IPS-NIHi11 (cell line): ENCODE results near the gene ANGPTL2.

Experiments used
- DNase-seq: peaks from one replicate; pipeline ENCODE4 v3.0.0; 2012; ENCODE audit warnings: mixed read lengths, low spot score

ANGPTL2 gene

DNA sequence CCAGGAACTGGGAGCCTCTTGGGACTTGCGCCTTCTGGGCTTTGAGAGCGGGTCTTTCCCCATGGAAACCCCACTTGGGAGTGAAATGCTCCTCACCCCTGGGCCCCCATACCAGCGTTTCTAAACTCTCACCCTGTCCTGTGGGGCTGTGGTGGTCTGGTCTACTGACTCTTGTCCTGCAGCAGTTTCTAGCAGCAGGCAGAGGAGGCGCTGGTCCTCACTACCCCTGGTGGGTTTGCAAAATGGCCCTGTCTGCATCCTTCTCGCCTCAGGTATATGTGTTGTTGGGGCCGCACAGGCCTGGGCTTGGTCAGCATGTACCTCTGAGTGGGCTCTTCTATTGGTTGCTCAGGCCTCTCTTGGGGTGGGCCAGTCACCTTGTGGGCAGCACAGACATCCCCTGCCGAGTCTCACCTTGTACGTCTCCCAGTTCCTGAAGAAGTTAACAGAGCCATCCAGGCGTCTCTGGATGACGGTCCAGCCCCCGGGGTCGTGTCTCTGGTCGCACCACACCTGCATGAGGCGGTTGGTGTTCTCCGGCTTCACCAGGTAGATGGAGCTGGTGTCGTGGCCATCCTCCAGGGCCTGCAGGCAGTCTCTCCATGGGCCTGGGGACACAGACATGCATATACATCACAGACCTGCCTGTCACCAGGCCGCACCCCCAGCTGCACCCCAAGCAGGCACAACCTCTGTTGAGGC lies 29.0 kb downstream of the ANGPTL2 start:
- no peak for DNase-seq

DNA sequence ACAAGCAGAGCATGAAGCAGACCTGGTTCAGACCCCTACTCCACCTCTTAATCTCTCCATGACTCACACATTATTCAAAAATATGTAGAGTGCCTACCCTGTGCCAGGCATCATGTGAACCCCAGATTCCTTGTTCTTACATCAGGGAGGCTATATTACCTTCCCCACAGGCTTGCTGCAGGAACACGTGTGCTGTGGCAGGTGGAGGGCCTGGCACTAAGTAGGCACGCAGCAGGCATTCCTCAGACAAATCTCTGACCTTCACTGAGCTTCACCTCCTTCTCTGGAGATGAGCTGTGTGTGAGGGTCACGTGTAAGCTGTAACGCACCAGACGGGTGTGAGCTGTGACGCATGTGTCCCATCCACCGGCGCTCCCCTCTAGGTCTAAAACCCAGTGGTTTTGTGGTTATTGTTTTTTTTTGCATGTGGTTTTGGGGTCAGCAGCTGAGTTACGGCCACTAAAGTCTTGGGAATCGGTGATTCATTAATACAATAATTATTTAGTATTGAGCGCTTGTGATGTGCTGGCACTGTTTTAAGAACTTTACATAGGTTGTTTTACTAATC lies 30.3 kb downstream of the ANGPTL2 start:
- no peak for DNase-seq

DNA sequence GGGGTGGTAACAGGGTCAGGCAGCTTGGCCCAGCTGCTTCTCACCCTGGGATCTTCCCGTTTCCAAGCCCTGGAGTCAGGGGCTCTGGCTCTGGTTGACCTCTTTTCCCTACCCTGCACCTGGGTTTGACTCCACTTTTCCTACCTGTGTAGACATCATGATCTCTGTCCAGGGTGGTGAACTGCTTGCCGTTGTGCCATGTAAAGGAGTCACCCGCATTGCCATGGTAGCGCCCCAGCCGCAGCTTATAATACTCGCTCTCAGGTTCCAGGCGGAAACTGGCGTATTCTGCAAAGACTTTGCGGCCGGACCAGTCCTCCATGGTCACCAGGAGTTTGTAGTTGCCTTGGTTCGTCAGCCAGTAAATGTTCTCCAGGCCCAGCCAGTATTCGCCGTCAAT lies 30.9 kb downstream of the ANGPTL2 start:
- DNase-seq = no peak

DNA sequence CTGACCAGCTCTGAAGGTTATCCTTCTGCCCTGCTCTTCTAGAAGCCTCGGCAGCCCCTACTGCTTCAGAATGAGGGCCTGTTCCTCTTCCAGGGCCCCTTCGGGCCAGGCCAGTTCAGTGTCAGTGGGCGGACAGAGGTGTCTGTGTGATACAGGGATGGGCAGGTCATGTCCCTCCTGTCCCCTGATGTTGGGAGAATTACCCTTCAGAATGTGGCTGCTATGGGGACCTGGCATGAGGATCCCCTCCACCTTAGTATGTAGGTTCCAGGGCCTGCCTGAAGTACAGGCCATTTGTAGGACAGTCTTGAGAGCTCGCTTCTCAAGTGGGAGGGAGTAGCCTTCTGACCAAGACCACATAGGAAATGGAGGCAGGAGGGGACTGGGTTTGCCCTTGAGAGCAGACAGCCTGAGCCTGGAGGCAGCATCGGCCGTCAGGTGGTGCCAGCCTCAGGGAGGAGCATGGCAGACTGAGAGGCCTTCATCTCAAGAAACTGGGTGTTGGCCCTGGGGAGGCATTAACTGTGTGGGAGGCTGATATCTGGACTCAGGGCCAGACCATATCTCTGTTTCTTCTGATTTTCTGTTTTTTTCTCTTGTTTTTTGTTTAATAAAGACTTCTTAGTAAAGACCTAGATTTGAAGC lies 32.0 kb downstream of the ANGPTL2 start:
- no peak for DNase-seq

DNA sequence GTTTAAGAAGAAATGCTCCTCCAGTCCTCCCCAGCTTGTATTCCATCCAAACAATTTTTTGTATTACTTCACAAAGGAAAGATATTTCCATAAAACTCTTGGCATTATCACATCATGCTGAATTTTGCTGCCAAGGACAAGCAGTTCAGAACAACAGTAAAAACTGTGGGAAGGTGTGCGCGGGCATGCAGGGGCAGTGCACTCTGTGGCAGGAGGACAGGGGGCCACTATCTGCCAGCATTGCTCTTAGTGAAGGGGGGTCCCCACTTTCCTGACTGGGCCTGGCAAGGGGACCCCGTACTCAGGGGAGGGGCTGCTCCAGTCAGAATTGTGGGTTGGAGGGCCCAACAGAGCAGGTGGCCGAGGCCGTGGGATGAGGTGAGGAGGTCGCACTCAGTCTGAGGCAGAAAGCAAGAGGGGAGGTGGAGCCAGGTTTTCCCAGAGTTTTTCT lies 32.8 kb downstream of the ANGPTL2 start:
- DNase-seq = no peak

DNA sequence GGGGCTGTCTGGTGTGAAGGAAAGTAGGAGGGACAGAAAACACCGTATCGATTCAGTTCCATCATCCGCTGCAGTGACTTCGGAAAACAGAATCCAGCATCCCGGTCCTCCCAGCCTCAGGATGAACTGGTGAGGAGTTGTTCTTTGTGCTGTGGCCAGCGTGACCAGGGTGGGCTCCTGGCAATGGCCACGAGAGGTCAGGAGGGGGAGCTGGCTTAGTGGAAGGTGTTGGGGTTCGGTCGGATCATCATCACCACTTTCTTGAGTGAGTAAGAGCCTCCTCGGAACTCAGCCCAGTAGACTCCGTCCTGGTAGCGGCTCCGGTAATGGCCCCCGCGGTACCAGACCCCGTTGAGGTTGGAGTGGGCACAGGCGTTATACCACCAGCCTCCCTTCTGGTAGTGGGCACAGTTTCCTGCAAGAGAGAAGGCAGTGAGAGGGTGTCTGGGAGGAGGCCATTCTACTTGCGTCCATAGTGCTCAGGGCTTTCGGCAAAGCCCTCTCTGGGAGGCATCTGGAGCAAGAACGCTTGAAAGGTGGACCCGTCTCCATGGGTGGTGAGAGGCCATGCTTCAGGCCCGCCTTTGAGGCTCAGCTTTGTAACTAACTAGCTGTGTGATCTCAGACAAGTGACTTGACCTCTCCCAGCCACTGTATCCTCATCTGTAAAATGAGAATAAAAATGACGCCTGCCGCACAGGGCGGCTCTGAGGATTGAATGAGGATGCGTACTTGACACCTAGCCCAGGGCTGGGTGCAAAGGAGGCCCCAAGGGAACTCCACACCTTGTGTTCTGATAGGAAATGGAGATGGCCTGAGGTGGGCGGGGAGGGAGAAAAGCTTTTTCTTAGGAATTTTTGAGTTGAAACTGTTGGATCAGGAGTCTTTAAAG lies 33.5 kb downstream of the ANGPTL2 start:
- no peak for DNase-seq

DNA sequence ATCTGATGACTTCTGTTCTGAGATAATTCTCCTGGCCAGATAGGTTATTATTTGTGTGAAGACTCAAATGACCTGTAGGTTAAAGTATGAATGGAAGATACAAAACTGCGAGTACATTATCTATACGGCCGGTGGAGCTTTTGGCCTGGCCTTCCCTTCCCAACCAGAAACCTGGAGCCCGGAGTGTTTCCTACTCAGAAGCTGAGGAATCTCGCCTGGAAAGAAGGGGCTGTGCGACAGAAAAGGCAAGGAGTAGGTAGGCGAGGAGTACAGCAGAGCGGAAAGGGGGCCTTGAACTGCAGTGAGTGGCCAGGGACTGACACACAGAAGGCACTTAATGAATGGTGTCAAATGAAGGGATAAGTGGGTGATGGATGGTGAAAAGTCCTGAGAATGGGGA lies 34.6 kb downstream of the ANGPTL2 start:
- DNase-seq = no peak

DNA sequence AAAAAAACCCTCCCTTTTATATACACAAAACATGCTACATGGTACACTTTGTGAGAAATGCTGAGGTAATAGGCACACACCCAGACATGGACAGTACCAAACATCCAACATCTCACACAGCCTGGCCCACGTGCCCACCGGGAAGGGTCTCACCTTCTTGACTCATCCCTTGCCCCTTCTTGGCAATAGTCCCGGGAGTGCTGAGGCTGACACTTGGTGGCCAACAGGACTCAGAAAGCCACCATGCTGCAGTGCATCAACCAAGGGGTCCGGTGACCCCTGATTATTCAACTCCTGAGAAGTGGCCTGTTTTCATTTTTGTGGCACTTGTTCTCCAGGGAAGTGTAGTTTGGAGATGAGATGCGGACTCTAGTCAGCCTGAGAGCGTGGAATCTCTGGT lies 35.0 kb downstream of the ANGPTL2 start:
- no peak for DNase-seq

DNA sequence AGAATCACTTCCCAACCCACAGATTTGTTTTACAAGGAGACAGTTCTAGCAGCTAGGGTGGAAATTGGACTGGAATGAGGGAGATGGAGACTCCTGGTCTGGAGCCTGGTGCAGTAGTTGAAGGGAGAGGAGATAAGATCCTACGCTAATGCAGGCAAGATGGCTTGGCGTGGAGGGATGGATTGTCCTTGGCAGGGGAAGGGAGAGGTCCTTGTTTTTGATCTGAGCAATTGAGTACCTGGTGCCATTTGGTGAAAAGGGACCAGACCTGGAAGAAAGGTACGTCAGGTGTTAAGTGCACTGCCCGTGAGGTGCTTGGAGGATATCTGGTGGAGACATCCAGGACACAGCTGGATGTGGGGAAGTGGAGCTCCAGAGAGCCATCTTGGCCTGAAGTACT lies 35.7 kb downstream of the ANGPTL2 start:
- DNase-seq = no peak

DNA sequence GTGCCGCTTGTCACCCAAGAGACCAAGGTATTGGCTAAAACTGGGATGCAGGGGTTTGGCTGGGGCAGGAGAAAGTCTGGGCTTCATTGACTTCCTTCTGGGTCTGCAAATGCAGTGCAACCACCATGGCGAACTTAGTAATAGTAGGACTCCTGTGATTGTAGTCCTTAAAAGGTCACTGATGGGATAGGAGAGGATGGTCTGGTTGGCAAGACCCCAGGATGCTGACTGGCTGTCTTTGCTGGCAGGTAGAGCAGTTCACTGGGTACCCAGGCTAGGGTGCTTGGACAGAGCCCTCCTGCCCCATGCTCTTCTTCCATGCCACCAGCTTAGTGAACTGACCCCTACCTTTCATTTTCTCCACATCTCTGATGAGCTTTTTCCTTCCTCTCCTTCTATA lies 37.2 kb downstream of the ANGPTL2 start:
- DNase-seq = no peak

DNA sequence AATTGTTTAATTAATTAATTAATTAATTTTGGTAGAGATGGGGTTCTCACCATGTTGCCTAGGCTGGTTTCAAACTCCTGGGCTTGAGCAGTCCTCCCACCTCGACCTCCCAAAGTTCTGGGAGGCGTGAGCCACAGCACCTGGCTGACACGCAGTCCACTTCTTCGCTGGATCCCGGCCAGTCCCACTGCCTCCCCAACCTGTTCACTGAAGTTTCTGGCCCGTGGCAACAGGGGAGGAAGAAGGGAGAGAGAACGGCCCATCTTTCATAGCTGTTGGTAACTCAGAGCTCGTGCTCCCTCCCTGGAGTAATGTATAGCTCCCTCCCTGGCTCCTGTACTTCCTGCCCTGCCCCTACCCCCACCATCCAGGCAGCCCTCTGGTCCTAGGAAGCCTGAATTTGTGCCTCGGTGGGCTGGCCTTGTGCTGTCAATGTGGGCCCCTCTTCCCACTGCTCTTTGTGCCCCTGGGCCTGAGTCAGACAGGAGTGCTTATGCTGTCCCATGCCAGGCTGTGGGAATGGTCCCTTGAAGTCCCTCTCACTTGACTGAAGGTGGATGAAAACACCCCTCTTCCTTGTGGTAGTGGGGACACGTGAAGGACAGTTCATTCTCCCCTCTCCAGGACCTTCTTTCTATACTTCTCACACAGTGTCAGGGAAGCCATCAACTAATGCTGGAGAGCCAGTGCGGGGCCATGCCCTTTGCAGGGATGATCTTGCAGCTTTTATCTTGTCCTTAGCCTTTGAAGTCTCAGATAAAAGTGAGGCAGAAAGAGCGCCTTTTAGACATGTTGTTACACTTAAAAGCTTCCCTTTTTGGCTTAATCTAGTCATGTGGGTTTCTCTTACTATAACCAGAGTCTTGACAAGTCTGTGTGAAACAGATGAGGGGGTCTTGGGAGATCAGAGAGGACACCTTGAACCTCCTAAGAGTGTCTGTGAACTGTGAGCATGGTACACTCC lies 38.1 kb downstream of the ANGPTL2 start:
- no peak for DNase-seq

DNA sequence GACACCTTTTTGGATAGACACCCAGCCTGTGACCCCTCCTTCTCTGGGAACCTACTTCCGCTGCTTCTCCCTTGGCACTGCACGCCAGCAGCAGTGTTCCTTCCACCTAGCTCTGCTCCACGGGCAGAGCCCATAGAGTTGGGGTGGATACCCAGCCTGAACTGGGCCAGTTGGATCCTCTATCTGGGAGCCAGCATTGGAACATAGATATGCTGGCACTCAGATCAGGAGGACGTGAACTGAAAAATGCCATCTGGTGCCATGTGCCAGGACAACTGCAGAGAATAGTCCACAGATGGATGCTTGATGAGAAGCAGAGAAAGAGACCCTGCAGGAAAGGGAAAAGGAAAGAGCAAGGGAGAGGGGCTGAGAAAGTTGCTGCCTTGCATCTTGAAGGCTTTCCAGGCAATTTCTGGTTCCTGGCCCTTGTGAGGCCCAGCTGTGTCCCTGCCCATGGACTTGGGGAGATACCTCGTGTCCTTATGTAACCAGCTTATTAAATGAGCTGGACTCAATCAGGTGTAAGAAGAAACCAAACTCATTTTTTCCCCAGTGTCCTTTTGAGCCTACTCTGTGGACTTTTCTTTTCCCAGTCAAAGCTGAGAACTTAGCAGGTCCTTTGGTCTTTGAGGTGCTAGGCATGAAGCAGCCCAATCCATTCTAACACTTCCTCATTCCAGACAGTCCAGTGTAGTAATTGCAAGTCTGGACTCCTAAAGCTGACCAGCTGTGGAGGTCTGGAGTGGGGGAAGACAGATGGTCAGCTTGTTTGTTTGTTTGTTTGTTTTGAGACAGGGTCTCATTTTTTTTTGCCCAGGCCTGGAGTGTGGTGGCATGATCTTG lies 39.1 kb downstream of the ANGPTL2 start:
- no peak for DNase-seq

DNA sequence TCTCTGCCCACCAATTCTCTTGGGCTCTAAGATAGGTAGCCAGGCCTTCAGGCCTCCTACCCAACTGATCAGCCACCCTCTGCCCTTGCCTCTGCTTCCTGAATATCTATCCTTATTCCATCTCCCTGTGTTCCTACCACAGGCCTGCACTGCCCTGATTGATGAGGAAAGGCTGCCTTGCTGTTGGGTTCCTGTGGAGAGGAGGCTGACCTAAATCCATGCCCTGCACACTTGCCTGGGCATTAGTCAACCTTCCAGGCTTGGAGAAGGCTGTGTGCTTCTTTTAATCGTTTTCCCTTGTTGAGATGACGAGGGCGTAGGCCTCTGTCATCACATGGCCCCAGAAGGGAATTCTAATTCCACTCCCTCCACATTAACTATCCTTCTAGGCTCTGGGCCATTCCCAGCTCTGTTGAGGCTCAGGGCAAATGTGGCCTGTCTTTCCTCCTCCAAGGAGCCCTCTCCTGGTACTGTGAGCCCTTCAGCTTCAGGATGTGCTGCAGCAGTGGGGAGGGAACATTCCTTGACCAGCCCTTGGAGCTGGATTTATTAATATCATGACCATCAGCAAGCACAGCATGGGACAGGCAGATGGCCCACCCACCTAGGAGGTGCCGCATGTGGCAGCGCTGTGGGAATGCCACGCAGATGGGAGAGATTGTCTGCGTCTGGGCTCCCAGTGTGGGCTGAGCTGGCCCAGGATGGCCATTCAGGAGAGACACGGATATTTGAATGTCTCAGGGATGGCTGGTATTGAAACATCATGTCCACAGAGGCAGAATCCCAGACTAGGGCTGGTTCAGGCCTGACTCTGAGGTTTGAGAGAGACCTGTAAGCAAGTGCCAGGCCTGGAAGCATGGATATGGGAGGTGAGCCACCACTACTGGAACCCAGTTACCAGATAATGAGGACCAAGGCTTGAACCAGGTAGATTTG lies 40.9 kb downstream of the ANGPTL2 start:
- DNase-seq = no peak

DNA sequence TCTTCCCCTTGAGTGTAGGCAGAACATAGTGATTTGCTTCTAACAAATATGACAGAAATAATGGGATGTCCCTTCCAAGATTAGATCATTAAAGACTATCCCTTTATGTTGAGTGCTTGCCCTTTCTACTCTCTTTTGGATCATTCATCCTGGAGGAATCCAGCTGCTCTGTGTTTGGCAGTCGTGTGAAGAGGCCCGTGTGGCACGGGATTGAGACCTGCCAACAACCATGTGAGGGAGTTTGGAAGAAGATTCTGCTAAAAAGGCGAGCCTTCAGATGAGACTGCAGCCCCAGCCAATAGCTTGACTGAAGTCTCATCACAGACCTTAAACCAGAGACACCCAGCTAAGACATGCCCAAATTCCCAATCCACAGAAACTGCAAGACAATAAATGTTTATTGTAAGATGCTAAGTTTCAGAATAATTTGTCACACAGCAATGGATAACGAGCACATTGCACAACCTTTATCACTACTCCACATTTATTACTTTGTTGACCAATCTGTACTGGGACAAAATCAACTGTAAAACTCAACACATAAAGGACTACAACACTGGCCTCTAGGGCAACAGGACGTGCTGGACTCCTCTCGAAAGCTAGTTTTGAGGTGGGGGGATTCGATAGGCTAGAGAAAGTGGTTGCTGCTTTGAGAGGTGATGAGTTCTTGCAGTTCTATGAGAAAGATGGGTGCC lies 42.8 kb downstream of the ANGPTL2 start:
- no peak for DNase-seq

DNA sequence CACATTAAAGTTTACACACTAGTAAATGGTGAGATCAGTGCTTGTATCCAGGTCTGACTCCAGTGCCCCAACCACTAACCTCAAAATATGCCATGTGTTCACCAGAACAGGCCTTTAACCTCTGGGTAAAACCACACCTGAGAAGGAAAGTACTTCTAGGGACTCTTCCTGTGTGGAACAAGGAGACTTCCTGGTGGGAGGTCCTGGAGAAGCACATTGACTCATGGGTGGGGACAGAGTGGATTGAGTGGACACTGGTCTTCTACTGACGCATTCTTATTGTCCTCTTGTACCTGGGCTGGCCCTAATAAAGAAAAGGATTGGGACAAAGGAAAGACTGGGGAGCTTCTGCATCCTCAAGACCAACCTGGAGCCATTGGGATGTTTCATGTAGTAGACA lies 43.4 kb downstream of the ANGPTL2 start:
- no peak for DNase-seq

DNA sequence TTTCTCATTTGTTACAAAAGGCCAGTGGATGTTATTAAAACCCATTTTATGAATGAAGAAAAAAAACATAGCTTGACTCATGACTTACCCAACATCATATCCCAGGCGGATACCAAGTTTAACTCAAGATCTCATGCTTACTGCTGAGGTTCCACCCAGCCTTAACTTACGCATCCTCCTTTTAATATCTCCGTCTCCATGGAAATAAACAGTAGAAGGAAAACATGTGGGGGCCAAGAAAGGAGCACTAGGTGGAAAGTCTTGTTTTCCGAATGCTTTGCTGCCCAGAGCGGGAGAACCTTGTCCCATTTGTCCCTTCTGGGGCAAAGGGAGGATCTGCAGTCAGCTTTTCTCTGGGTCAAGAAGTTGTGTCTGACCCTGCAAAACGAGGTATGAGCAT lies 44.1 kb downstream of the ANGPTL2 start:
- DNase-seq = no peak

DNA sequence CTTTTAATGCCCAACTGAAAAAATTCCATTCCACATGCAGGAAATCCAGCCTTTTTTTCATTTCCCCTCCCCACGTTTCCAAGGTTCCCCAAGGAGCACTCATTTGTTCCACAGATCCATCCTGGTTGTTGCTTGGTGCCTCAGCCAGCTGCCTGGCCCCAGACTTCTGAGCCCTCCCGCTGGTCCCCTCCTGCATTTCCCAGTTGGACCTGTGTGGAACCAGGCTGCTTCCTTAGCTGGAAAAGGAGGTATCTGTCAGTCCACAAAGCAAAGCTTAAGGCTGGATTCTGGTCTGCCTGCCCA lies 44.8 kb downstream of the ANGPTL2 start:
- no peak for DNase-seq

DNA sequence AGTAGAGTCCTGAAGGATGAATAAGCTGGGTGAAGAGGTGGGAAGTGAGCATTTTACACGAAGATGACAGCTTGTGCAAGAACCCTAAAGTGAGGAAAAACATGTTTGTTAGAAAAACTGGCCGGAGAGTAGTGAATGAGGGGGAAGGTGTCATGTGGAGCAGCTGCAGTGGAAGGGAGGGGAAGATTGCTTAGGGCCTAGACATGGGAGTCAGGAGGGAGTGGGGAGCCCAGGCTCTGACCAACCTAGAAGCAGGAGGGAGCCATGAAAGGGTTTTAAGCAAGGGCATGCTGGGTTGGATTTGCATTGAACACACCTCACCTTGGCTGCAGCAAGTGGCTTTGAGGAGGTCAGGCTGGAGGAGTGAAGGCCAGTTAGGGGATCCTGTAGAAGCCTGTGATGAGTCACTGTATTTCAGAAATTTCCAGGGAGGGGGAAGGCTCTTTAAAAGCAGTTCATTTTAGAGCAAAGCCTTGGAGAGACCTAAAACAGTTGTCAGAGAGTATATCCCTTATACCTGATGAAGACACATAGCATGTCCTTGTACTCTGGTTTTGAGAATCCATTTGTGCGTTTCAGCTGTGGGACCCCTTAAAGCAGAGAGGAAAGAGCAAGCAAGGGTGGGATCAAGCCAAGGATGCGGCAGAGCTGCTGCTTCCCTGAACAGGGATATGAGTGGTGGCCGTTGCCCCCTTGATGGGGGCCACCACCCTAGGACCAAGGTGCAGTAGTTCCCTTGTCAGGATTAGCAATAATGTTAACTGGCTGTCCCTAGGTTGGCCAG lies 45.4 kb downstream of the ANGPTL2 start:
- DNase-seq = no peak
